HepG2 (cell line): ENCODE results near the gene ULBP2. TPM values are rescaled to one million over a fixed set of nuclear protein-coding genes. Genes with fewer than 3 reads are reported as not detected.

ENCODE experiments used
- ARNT2 ChIP-seq: sonication (generic); formaldehyde crosslinking; IDR thresholded peaks from 2 replicates; pipeline ENCODE4 v1.8.0; 2022; ENCODE audit warnings: mild to moderate bottlenecking, low read depth, missing genetic modification reagents, moderate library complexity
- CCDC6 ChIP-seq: sonication (generic); formaldehyde crosslinking; IDR thresholded peaks from 2 replicates; pipeline ENCODE4 v1.8.1; 2022; ENCODE audit warnings: mild to moderate bottlenecking, missing genetic modification reagents, moderate library complexity
- CEBPG ChIP-seq: IDR thresholded peaks from 2 replicates; pipeline ENCODE4 v1.6.1; 2016
- CREB1 ChIP-seq, 2 experiments: fragments of 450-650 bp in 1 of 2; IDR thresholded peaks; 2 replicates each; pipeline ENCODE4 v1.6.1; 2016 to 2017; ENCODE audit warnings: control low read depth in 1 of 2, mild to moderate bottlenecking in 1 of 2, missing compliant biosample characterization in 1 of 2, missing genetic modification characterization in 1 of 2
- EED ChIP-seq: sonication (generic); formaldehyde crosslinking; IDR thresholded peaks from 2 replicates; pipeline ENCODE4 v1.5.0; 2020; ENCODE audit warnings: mild to moderate bottlenecking, missing genetic modification reagents
- FOSL2 ChIP-seq: sonication (generic); formaldehyde crosslinking; IDR thresholded peaks from 2 replicates; pipeline ENCODE4 v1.4.0; 2020; ENCODE audit warnings: missing genetic modification reagents
- FOXA1 ChIP-seq, 2 experiments: fragments of 450-650 bp in 1 of 2; sonication (generic) in 1 of 2; formaldehyde crosslinking in 1 of 2; IDR thresholded peaks; 2 replicates each; pipeline versions ENCODE4 v1.4.0 to v1.6.1; 2016 to 2020; ENCODE audit warnings: missing genetic modification reagents in 1 of 2
- GABPB1 ChIP-seq: IDR thresholded peaks from 2 replicates; pipeline ENCODE4 v1.6.1; 2016; ENCODE audit warnings: mild to moderate bottlenecking, missing genetic modification reagents, moderate library complexity, missing compliant biosample characterization
- MIXL1 ChIP-seq: IDR thresholded peaks from 2 replicates; pipeline ENCODE4 v1.6.1; 2016
- NFKB2 ChIP-seq: sonication (generic); formaldehyde crosslinking; IDR thresholded peaks from 2 replicates; pipeline ENCODE4 v1.4.0; 2020; ENCODE audit warnings: missing genetic modification reagents, borderline replicate concordance
- SP5 ChIP-seq: IDR thresholded peaks from 2 replicates; pipeline ENCODE4 v1.6.1; 2016; ENCODE audit warnings: low read depth, borderline replicate concordance
- TCF12 ChIP-seq, 2 experiments: fragments of 450-650 bp in 1 of 2; sonication (generic) in 1 of 2; formaldehyde crosslinking in 1 of 2; IDR thresholded peaks; 2 replicates each; pipeline versions ENCODE4 v1.6.1 to v1.8.0; 2017 to 2022; ENCODE audit warnings: antibody characterized with exemption in 1 of 2, mild to moderate bottlenecking in 1 of 2, missing genetic modification reagents in 1 of 2, moderate library complexity in 1 of 2
- ZFP82 ChIP-seq: sonication (generic); formaldehyde crosslinking; IDR thresholded peaks from 2 replicates; pipeline ENCODE4 v1.5.1; 2020; ENCODE audit warnings: mild to moderate bottlenecking, missing genetic modification reagents, borderline replicate concordance
- ZGPAT ChIP-seq: IDR thresholded peaks from 2 replicates; pipeline ENCODE4 v1.6.1; 2016; ENCODE audit warnings: mild to moderate bottlenecking
- ZNF230 ChIP-seq: sonication (generic); formaldehyde crosslinking; IDR thresholded peaks from 2 replicates; pipeline ENCODE4 v1.4.0; 2020; ENCODE audit warnings: mild to moderate bottlenecking, missing genetic modification reagents
- ZNF326 ChIP-seq: sonication (generic); formaldehyde crosslinking; IDR thresholded peaks from 2 replicates; pipeline ENCODE4 v1.4.0; 2020; ENCODE audit warnings: missing genetic modification reagents, borderline replicate concordance
- ZNF773 ChIP-seq: sonication (generic); formaldehyde crosslinking; IDR thresholded peaks from 2 replicates; pipeline ENCODE4 v1.4.0; 2020; ENCODE audit warnings: missing genetic modification reagents, borderline replicate concordance
- ZNF777 ChIP-seq: sonication (generic); formaldehyde crosslinking; IDR thresholded peaks from 2 replicates; pipeline ENCODE4 v1.4.0; 2020; ENCODE audit warnings: missing genetic modification reagents
- ZSCAN21 ChIP-seq: sonication (generic); formaldehyde crosslinking; IDR thresholded peaks from 2 replicates; pipeline ENCODE4 v1.8.0; 2022; ENCODE audit warnings: mild to moderate bottlenecking, missing genetic modification reagents, moderate library complexity, borderline replicate concordance
- ZSCAN25 ChIP-seq: sonication (generic); formaldehyde crosslinking; IDR thresholded peaks from 2 replicates; pipeline ENCODE4 v1.8.0; 2022; ENCODE audit warnings: mild to moderate bottlenecking, missing genetic modification reagents
- ZSCAN30 ChIP-seq: sonication (generic); formaldehyde crosslinking; IDR thresholded peaks from 2 replicates; pipeline ENCODE4 v1.5.0; 2020; ENCODE audit warnings: mild to moderate bottlenecking, missing genetic modification reagents
- polyA plus RNA-seq, 8 experiments: library from polyadenylated mRNA; depleted of rRNA in 3 of 8; stranded (reverse) in 7 of 8; unstranded in 1 of 8; fragments of >200 nt; fragmentation: Illumina TruSeq in 4 of 8; extraction: Trizol in 4 of 8; gene quantifications; 2 replicates each; pipeline versions ENCODE4 v1.2.1 to v1.2.3, GENCODE V29; 2011 to 2016; ENCODE audit warnings: low read depth in 4 of 8, missing spikeins in 1 of 8, mixed read lengths in 1 of 8; ENCODE audit not compliant: insufficient read depth in 1 of 8
- total RNA-seq, 5 experiments: library from RNA; depleted of rRNA; stranded (reverse); fragments of >200 nt; fragmentation: Illumina TruSeq; extraction: Trizol; gene quantifications; 2 replicates each; pipeline ENCODE4 v1.2.3, GENCODE V29; 2016; ENCODE audit warnings: low read depth in 1 of 5
- TF ChIP-seq, protein P1 (sequence below): sonication (generic); formaldehyde crosslinking; IDR thresholded peaks from 2 replicates; pipeline ENCODE4 v1.4.0; 2020; ENCODE audit warnings: mild to moderate bottlenecking, missing genetic modification reagents
- TF ChIP-seq, protein P2 (sequence below): sonication (generic); formaldehyde crosslinking; conservative IDR thresholded peaks from 2 replicates; pipeline ENCODE4 v1.8.0; 2022; ENCODE audit warnings: mild to moderate bottlenecking, moderate library complexity, missing genetic modification reagents

Gene ULBP2
- total and polyA plus RNA-seq, 2 of the 13 experiments (the other 11 are each of a cell fraction or from before 2014, with no cell fraction given): not detected

DNA sequence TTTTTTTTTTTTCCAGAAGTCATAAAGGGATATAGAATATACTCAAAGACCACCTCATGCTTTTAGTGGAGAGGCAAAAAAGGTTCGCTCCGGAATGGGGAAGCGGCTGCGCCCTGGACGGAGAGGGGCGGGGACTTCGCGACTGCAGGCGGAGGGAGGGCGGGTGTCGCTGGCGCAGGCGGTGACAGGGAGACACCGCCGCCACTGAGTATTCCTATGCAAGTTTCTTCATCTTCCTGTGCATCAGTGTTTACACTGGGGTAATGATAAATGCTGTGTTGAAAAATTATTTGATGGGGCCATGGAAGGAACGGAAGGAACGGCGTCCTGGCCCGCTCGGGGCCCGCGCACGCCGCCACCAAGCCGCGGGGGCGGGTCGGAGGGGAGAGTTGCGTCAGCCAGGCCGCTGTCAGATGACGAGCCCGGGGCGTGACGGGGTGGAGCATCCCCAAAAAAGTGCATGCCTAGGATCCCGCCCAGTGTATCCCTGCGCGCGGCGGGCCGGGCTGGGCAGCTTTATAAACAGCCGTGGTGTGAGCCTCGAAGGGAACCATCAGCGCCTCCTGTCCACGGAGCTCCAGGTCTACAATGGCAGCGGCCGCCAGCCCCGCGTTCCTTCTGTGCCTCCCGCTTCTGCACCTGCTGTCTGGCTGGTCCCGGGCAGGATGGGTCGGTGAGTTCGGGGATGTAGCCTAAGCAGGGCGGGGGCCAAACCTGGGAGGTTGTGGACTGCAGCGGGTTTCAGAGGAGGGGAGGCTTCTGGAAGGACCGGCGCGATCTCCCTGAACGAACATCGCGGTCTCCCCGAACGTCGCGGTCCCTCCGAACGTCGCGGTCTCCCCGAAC is 21.9 kb downstream of the ULBP2 start, which contains the start of gene ULBP1 (continued):
- TF ChIP-seq ZGPAT (CRISPR knock-in tag): no peak
- peak; percentile 16; the same call in 1 of the 2 replicates for TF ChIP-seq FOSL2 (CRISPR knock-in tag)
- TF ChIP-seq ZFP82 (CRISPR knock-in tag): no peak
- TF ChIP-seq ZNF230 (CRISPR knock-in tag): no peak
- TF ChIP-seq ZSCAN25: no peak
- peak; percentile 66; the same call in 1 of the 2 replicates for TF ChIP-seq ARNT2
- TF ChIP-seq, protein P1, sequence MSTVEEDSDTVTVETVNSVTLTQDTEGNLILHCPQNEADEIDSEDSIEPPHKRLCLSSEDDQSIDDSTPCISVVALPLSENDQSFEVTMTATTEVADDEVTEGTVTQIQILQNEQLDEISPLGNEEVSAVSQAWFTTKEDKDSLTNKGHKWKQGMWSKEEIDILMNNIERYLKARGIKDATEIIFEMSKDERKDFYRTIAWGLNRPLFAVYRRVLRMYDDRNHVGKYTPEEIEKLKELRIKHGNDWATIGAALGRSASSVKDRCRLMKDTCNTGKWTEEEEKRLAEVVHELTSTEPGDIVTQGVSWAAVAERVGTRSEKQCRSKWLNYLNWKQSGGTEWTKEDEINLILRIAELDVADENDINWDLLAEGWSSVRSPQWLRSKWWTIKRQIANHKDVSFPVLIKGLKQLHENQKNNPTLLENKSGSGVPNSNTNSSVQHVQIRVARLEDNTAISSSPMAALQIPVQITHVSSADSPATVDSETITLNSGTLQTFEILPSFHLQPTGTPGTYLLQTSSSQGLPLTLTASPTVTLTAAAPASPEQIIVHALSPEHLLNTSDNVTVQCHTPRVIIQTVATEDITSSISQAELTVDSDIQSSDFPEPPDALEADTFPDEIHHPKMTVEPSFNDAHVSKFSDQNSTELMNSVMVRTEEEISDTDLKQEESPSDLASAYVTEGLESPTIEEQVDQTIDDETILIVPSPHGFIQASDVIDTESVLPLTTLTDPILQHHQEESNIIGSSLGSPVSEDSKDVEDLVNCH (CRISPR knock-in tag): no peak
- TF ChIP-seq TCF12 (IDR thresholded peaks at IDR 0.05): no peak
- TF ChIP-seq TCF12 (CRISPR knock-in tag; IDR thresholded peaks at IDR 0.05): no peak
- peak; percentile 55 for TF ChIP-seq CREB1 (IDR thresholded peaks at IDR 0.05)
- no peak for TF ChIP-seq CREB1 (CRISPR knock-in tag; IDR thresholded peaks at IDR 0.05)
- 0 out of 2 replicates have a peak, but pooled peaks have one; percentile 21 for TF ChIP-seq ZNF777 (CRISPR knock-in tag)
- TF ChIP-seq EED (CRISPR knock-in tag): peak; percentile 20; the same call in 1 of the 2 replicates
- no peak for TF ChIP-seq CCDC6 (CRISPR knock-in tag)
- peak; percentile 74 for TF ChIP-seq CEBPG (CRISPR knock-in tag)
- peak; percentile 60; the same call in 1 of the 2 replicates for TF ChIP-seq GABPB1 (CRISPR knock-in tag)
- TF ChIP-seq ZSCAN21 (CRISPR knock-in tag): no peak
- no peak for TF ChIP-seq NFKB2 (CRISPR knock-in tag)
- no peak for TF ChIP-seq SP5 (CRISPR knock-in tag)
- no peak for TF ChIP-seq ZSCAN30 (CRISPR knock-in tag)
- no peak for TF ChIP-seq MIXL1 (CRISPR knock-in tag)
- no peak for TF ChIP-seq ZNF326
- TF ChIP-seq ZNF773 (CRISPR knock-in tag): no peak
- no peak for TF ChIP-seq FOXA1 (IDR thresholded peaks at IDR 0.05)
- TF ChIP-seq FOXA1 (CRISPR knock-in tag; IDR thresholded peaks at IDR 0.05): 0 out of 2 replicates have a peak, but pooled peaks have one; percentile 15
- TF ChIP-seq, protein P2, sequence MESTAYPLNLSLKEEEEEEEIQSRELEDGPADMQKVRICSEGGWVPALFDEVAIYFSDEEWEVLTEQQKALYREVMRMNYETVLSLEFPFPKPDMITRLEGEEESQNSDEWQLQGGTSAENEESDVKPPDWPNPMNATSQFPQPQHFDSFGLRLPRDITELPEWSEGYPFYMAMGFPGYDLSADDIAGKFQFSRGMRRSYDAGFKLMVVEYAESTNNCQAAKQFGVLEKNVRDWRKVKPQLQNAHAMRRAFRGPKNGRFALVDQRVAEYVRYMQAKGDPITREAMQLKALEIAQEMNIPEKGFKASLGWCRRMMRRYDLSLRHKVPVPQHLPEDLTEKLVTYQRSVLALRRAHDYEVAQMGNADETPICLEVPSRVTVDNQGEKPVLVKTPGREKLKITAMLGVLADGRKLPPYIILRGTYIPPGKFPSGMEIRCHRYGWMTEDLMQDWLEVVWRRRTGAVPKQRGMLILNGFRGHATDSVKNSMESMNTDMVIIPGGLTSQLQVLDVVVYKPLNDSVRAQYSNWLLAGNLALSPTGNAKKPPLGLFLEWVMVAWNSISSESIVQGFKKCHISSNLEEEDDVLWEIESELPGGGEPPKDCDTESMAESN (CRISPR knock-in tag): 0 out of 2 replicates have a peak, but pooled peaks have one; percentile 38
